ENCODE data around the gene THRB.

THRB gene

GRCh38 chr3:24344784-24345439 lies 149.7 kb downstream of the THRB start:
- Histone ChIP-seq H3K27ac (no peak overlapping the region), H3K4me3 (peak overlapping the region; percentile 8)
- no peak for DNase-seq (ENCODE audit: low spot score)
- TF ChIP-seq CTCF (IDR thresholded peaks at IDR 0.05), result no peak

GRCh38 chr3:24343084-24343783 lies 151.4 kb downstream of the THRB start:
- DNase-seq (ENCODE audit: low spot score), result no peak
- no peak overlapping the region for H3K27ac ChIP-seq
- no peak overlapping the region for H3K4me3 ChIP-seq

GRCh38 chr3:24342275-24342674 lies 152.4 kb downstream of the THRB start:
- Histone ChIP-seq H3K4me3 (no peak overlapping the region), H3K27ac (no peak overlapping the region)
- no peak for DNase-seq (ENCODE audit: low spot score)
- no peak for TF ChIP-seq CTCF (IDR thresholded peaks at IDR 0.05)

More at GRCh38 chr3:24343084-24343783, 151.4 kb downstream of the THRB start:
- no peak for TF ChIP-seq CTCF (IDR thresholded peaks at IDR 0.05)

GRCh38 chr3:24341668-24342067 lies 153.0 kb downstream of the THRB start:
- H3K27ac ChIP-seq, result no peak overlapping the region
- DNase-seq (ENCODE audit: low spot score), result no peak
- H3K4me3 ChIP-seq, result no peak overlapping the region
- TF ChIP-seq CTCF (IDR thresholded peaks at IDR 0.05), result no peak

- no peak for DNase-seq (ENCODE audit: low spot score)
- H3K27ac ChIP-seq, result no peak overlapping the region
- H3K4me3 ChIP-seq, result no peak overlapping the region
- TF ChIP-seq CTCF (IDR thresholded peaks at IDR 0.05), result no peak
These were observed 153.7 kb downstream of the THRB start for GRCh38 chr3:24340966-24341365.

- no peak overlapping the region for H3K27ac ChIP-seq
- no peak for DNase-seq (ENCODE audit: low spot score)
- no peak for TF ChIP-seq CTCF (IDR thresholded peaks at IDR 0.05)
- no peak overlapping the region for H3K4me3 ChIP-seq
These were observed 154.5 kb downstream of the THRB start for GRCh38 chr3:24340161-24340560.

All from coronary artery (tissue), 2 donors.